ENCODE results near the gene GLYR1. TPM values are rescaled to one million over a fixed set of nuclear protein-coding genes. Genes with fewer than 3 reads are reported as not detected.

The GLYR1 gene
- total and polyA plus RNA-seq, 9 of the 15 experiments (the other 6 are each of a cell fraction or from before 2014, with no cell fraction given) = 6.7 to 99.2 (median 60.2) TPM

- no peaks in the 10 kb centered on the region for H3K4me1 ChIP-seq (replicated peaks in 1 of 2; ENCODE audit: control insufficient read depth in 2 of 2, insufficient read depth in 2 of 2, low read length in 2 of 2)
- POLR2A ChIA-PET = interaction anchor here (0.6 to 0.9 kb wide), 5 partner anchors 11 to 1333 kb away, joined by 3 to 5 read pairs (median 3); no protein-coding TSS in a partner anchor
- TF ChIP-seq FOXM1 (IDR thresholded peaks at IDR 0.05; ENCODE audit: low read depth) = no peak
- TF ChIP-seq FOXM1 (CRISPR knock-in tag; IDR thresholded peaks at IDR 0.05; ENCODE audit: low read depth) = no peak
- TF ChIP-seq CREB3L1 (IDR thresholded peaks at IDR 0.05; ENCODE audit: borderline replicate concordance, low read depth) = no peak
- TF ChIP-seq ZNF695 (CRISPR knock-in tag; IDR thresholded peaks at IDR 0.05) = no peak
- no peak for TF ChIP-seq PKNOX1 (IDR thresholded peaks at IDR 0.05)
- no peak for TF ChIP-seq TARDBP (IDR thresholded peaks at IDR 0.05)
- TF ChIP-seq MITF (IDR thresholded peaks at IDR 0.05) = no peak
- no peak for TF ChIP-seq SNAPC5 (CRISPR knock-in tag; IDR thresholded peaks at IDR 0.05)
- no peak for TF ChIP-seq FOXJ2 (tag; IDR thresholded peaks at IDR 0.05)
- no peak for TF ChIP-seq MAFK (IDR thresholded peaks at IDR 0.05; ENCODE audit: low read length)
- no peak for TF ChIP-seq GATAD2B (IDR thresholded peaks at IDR 0.05; ENCODE audit: borderline replicate concordance)
- TF ChIP-seq NR4A1 (CRISPR knock-in tag; IDR thresholded peaks at IDR 0.05) = no peak
- TF ChIP-seq NR4A1 (tag; IDR thresholded peaks at IDR 0.05) = no peak
- no peak for TF ChIP-seq DLX4 (CRISPR knock-in tag; IDR thresholded peaks at IDR 0.05)
Observed at GRCh38 chr16:4866586-4866985, 19.5 kb upstream of the GLYR1 start.

More at GRCh38 chr16:4866586-4866985, 19.5 kb upstream of the GLYR1 start:
- Histone ChIP-seq H3K79me2 (ENCODE audit: control insufficient read depth, insufficient read depth, low read length) (peaks cover 57% of the 10 kb centered on the region), H3K27ac (ENCODE audit: extremely low read depth, low read depth, low read length) (no peak overlapping the region), H2AFZ (ENCODE audit: low read depth, low read length) (no peak overlapping the region), H3K9me3 (replicated peaks; ENCODE audit: control insufficient read depth, insufficient read depth, low read depth, low read length) (no peaks in the 10 kb centered on the region), H3K36me3 (ENCODE audit: control insufficient read depth, insufficient read depth, low read length) (peaks cover 82% of the 10 kb centered on the region), H4K20me1 (replicated peaks; ENCODE audit: control insufficient read depth, insufficient read depth, low read length) (peaks cover 43% of the 10 kb centered on the region), H3K4me2 (ENCODE audit: insufficient read depth, low read length) (no peak overlapping the region), H3K9ac (ENCODE audit: insufficient read depth in 1 of 2, low read depth in 2 of 2, low read length in 2 of 2) (no peak overlapping the region), H3K9me1 (ENCODE audit: control insufficient read depth, insufficient read depth, low read length) (peaks cover 5% of the 10 kb centered on the region), H3K4me3 (no peak overlapping the region), H3K27me3 (ENCODE audit: control insufficient read depth in 2 of 2, insufficient read depth in 2 of 2, low read length in 2 of 2) (no peaks in the 10 kb centered on the region)
- DNase-seq (ENCODE audit: extremely low read depth in 1 of 4, low spot score in 3 of 4) (no peak), FAIRE-seq (no peak), ATAC-seq (no peak)
- WGBS (ENCODE audit: insufficient coverage, low coverage, missing lambda C conversion rate) = 95% methylated on average over 9 of the region's 12 CpGs
- CTCF ChIA-PET (ENCODE audit: low intra/inter-chr PET ratio) = no interaction called here
- intact Hi-C loops (cut with micrococcal nuclease) (no loop called here), in situ Hi-C loops (cut with MboI) (no loop called here)
- no TSS peak for BruUV-seq (replicated peaks)

Measured in K562 (cell line).